HG02938 (cell line): ENCODE measurements around the gene APOBR.
A peak's percentile ranks its signal among the peaks of the same experiment; 100 is the strongest.
"Not testable (repeated sequence)": the region's sequence is repeated elsewhere in the genome, so short reads cannot be mapped to it uniquely, and the experiment has no call there.

Experiments
- ATAC-seq: cut with Tn5 transposase; IDR thresholded peaks from one replicate; pipeline ENCODE4 v1.9.1; 2021; ENCODE audit warnings: mild to moderate bottlenecking, moderate library complexity; ENCODE audit not compliant: unreplicated experiment

Gene APOBR

GRCh38 chr16:28494121-28494851, at the start of gene APOBR:
Gene APOBR, plus strand, starts transcription at chr16:28494643. Its CDS starts 39 bp downstream, at chr16:28494682.
- ATAC-seq: peak; percentile 43

GRCh38 chr16:28446388-28446787, 48.1 kb upstream of the APOBR start:
- ATAC-seq: not testable (repeated sequence)

GRCh38 chr16:28447081-28447480, 47.4 kb upstream of the APOBR start:
- ATAC-seq: not testable (repeated sequence)

- no peak for ATAC-seq
Observed at GRCh38 chr16:28473714-28474265, 20.7 kb upstream of the APOBR start.

GRCh38 chr16:28475221-28475620, 19.2 kb upstream of the APOBR start:
- ATAC-seq: no peak

GRCh38 chr16:28477311-28477920, 17.0 kb upstream of the APOBR start:
- no peak for ATAC-seq

- no peak for ATAC-seq
Observed at GRCh38 chr16:28478506-28479180, 15.8 kb upstream of the APOBR start.

- ATAC-seq: no peak
Observed at GRCh38 chr16:28482026-28482425, 12.4 kb upstream of the APOBR start.

GRCh38 chr16:28483361-28483760, 11.1 kb upstream of the APOBR start:
- ATAC-seq: not testable (repeated sequence)

- ATAC-seq: no peak
Observed at GRCh38 chr16:28486266-28486665, 8.2 kb upstream of the APOBR start.

- ATAC-seq: no peak
Observed at GRCh38 chr16:28491230-28491969, 3.0 kb upstream of the APOBR start.

- ATAC-seq: peak; percentile 74
Observed at GRCh38 chr16:28491970-28492474, 2.4 kb upstream of the APOBR start, which contains the start of gene CLN3. Gene CLN3, minus strand, starts transcription at chr16:28492074. Its CDS starts 315 bp downstream, at chr16:28491759.

GRCh38 chr16:28492511-28492910, 1.9 kb upstream of the APOBR start:
- no peak for ATAC-seq

- no peak for ATAC-seq
Observed at GRCh38 chr16:28495098-28495793, 803 bp downstream of the APOBR start.

GRCh38 chr16:28495795-28496749, 1.6 kb downstream of the APOBR start:
- no peak for ATAC-seq

- ATAC-seq: no peak
Observed at GRCh38 chr16:28496844-28497243, 2.4 kb downstream of the APOBR start.

GRCh38 chr16:28497386-28497785, 2.9 kb downstream of the APOBR start:
- no peak for ATAC-seq

- ATAC-seq: no peak
Observed at GRCh38 chr16:28497861-28498599, 3.6 kb downstream of the APOBR start.
